Fibroblast of lung (primary cell): ENCODE results near the gene RPS6KA2.

Experiments
- CTCF ChIP-seq, 2 donors: IDR thresholded peaks in 1 of 2; conservative IDR thresholded peaks in 1 of 2; 1 replicate in 1 of 2; 2 replicates in 1 of 2; pipeline ENCODE4 v1.5.1; 2011 to 2012; ENCODE audit warnings: low read length in 2 of 2, control low read depth in 1 of 2, inconsistent platforms in 1 of 2, low read depth in 1 of 2, mild to moderate bottlenecking in 1 of 2
- EZH2 ChIP-seq: IDR thresholded peaks from 2 replicates; pipeline ENCODE4 v1.5.1; 2012; ENCODE audit warnings: low read length, control low read depth, mild to moderate bottlenecking; ENCODE audit errors: missing control alignments

GRCh38 chr6:166381733-166382499, 245.1 kb downstream of the RPS6KA2 start:
- TF ChIP-seq CTCF (conservative IDR thresholded peaks at IDR 0.05 in 1 of 2, IDR thresholded peaks at IDR 0.05 in 1 of 2; ENCODE audit: low read depth in 1 of 2, low read length in 2 of 2) (peak; percentile 51 to 58), EZH2 (no peak)
